ENCODE results near the gene KLC1.

- TF ChIP-seq, protein P1, sequence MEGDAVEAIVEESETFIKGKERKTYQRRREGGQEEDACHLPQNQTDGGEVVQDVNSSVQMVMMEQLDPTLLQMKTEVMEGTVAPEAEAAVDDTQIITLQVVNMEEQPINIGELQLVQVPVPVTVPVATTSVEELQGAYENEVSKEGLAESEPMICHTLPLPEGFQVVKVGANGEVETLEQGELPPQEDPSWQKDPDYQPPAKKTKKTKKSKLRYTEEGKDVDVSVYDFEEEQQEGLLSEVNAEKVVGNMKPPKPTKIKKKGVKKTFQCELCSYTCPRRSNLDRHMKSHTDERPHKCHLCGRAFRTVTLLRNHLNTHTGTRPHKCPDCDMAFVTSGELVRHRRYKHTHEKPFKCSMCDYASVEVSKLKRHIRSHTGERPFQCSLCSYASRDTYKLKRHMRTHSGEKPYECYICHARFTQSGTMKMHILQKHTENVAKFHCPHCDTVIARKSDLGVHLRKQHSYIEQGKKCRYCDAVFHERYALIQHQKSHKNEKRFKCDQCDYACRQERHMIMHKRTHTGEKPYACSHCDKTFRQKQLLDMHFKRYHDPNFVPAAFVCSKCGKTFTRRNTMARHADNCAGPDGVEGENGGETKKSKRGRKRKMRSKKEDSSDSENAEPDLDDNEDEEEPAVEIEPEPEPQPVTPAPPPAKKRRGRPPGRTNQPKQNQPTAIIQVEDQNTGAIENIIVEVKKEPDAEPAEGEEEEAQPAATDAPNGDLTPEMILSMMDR (IDR thresholded peaks at IDR 0.05), result no peak
- TF ChIP-seq POLR2A (IDR thresholded peaks at IDR 0.05) (no peak), EP300 (IDR thresholded peaks at IDR 0.05) (no peak)
These were observed 115.8 kb downstream of the KLC1 start for GRCh38 chr14:103744621-103745395.

Data from sigmoid colon (tissue), 4 donors.